HuH-7 (cell line): ENCODE data around the gene SMPX.
A peak's percentile ranks its signal among the peaks of the same experiment; 100 is the strongest.

Experiments used
- DNase-seq: peaks from one replicate; pipeline ENCODE4 v3.0.0; 2011; ENCODE audit warnings: low spot score

SMPX gene

DNA sequence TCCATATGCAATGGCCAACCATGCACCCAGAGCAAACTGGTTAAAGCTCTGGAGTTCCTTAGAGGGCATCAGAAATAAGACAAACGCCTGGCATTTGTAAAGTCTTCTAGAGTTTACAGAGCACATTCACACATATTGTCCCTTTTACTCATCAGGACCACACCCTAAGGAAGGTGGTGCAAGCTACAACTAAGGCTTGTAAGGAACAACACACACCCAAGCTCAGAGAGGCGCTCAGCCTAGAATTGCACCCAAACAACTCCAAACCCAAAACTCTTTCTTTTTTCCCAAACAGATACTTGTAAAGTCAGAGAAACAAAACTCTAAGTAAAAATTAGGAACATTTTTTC is 46.1 kb downstream of the SMPX start:
- DNase-seq: no peak

DNA sequence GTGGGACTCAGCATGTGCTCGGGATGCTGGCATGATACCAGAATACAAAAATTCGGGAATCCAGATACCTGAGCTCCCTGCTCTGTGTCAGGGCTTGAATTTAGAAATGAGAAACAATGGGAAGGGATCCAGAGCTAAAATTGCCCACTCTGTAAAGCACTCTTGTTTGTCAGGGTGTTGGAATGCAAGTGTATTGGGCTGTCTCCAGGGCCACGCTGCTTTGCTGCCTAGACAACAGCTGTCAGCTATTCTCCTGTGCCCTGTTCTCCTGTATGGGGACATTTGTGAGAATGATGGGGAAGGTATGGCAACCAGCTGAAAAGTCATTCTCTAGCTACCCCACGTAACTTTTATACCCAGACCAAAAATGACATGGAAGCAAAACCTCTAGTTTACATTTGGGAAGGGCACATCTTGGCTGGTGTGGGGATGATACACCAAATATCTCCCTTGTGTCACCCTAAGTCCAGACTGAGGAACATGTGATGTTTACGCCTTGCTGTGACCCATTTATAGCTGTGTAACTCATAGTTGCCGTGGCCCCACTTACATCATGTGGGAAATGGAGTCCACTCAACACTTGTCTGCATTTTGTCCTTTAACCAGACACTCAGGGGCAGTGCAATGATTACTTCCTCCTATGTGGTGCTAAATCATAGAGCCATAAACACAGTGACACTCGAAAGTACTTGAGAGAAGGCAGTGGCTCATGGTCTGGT is 46.6 kb downstream of the SMPX start:
- DNase-seq: no peak

DNA sequence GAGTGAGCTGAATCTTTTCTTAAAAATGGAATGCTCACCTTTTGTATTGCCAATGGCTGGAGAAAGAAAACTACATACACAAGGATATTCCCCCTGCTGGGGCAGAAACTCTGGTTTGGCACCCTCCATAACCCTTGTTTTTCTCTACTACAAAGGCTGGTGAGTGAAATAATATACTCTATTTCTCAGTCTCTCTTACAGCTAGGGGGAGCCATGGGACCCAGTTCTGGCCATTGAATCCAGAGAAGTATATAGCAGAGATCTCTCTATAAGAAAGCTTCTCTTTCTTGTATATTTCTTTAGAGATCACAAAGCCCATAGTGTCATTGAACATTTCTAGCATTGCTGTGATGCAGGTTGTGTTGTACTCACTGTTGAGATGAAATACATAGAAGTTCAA is 49.8 kb downstream of the SMPX start:
- DNase-seq: no peak

DNA sequence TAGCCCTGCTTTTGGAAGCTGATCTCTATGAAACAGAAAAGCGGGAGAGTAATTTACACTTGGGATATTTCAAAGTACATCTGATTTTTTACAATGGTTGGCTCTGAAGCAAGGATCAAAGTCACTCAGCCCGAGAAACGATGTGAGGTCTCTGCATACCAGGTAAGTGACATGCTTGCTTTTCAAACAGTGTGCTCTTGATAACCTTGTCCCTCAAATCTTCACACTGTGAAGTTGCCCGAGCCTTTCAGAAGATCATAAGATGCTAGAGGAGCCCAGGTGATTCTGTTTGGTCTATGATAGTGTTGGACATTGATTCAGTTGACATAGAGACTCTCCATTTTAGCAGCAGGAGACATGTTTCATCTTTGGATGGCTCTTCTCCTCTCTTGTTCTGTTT is 52.7 kb downstream of the SMPX start:
- DNase-seq: no peak

DNA sequence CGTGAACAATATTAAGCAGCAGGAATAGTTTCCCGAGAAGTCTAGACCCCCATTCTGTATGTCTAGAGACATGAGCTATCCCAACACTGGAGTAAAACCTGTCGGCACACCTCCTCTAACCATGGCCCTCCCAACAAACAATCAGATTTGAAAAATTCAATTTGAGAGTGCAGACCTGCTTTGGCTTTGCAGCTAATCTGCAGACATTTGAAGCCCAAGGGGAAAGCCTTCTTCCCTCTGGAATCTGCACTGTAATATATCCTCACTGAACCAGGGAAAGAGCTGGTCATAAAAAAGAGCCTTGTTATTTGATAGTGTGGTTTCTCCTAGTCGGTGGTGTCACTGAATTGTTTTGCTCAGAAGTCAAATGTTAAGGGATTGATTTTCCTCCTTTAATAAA is 55.2 kb downstream of the SMPX start:
- no peak for DNase-seq

DNA sequence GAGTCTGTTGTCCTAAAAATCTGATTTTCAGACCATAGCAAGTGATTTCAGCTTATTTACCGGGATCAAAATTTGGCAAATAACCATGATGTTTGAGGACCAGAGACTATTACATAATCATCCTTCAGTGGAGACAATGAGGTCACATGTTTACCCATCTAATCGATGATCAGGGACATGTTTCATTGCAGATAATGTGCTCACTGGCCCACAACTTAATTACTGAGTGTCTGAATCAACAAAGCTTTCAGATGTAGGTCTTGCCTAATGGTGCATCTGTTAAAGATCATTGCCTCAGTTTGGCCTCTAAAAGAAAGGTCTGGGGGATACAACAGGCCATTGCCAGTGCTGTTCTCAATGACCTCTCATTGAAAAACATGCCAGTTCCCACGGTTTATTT is 56.9 kb downstream of the SMPX start:
- DNase-seq: no peak

DNA sequence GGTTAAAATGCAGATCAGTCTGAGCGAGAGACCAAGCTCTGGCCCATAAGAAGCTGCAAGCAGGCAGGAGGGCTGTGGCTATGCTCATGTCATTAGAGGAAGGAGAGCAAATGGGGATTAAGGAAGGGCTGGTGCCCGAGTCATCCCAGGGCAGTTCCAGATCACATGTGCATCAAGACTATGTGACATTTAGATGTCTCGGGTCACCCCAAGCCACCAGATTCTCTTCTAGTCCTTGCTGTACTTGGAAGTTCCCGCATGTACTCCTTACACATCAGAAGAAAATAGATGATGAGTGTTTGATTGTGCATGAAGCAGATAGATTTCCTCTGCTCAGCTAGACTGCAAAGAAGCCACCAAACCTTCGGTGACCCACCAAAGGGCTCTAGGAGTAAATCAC is 57.6 kb downstream of the SMPX start:
- no peak for DNase-seq

DNA sequence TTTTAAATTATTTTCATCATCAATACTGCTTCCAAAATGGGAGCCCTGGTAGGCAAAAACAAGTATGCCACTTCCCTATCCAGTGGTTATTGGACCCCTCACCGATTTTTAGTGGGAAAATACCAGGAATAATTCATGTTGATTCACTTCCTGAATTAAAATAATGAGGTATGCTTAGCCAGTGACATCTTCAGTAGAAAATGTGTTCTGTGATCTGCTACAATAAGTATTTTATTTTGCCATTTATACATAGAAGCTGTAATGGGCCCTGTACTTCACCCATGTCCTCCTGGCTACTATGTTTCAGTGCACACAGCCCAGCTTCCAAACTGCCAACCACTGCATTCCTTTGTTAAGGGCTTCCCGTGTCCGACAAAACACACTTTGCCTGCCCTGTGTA is 58.8 kb downstream of the SMPX start:
- no peak for DNase-seq

DNA sequence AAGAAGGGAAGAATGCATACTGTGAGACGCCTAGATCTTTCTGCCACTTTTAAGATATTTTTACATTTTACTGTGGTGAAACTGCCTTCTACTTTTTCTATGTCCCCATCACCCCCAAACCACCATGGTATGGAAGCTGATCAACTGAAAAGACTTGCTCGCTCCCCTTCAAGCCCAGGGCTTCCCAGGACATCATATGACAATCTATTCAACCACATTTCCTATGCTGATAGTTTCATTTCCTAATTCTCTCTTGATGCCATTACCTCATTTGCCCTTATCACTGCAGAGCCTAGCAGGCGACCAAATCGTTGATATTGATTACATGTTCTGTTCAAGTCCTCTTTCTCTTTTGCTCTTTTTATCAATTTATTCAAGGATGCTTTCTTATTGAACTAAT is 59.6 kb downstream of the SMPX start:
- DNase-seq: no peak

DNA sequence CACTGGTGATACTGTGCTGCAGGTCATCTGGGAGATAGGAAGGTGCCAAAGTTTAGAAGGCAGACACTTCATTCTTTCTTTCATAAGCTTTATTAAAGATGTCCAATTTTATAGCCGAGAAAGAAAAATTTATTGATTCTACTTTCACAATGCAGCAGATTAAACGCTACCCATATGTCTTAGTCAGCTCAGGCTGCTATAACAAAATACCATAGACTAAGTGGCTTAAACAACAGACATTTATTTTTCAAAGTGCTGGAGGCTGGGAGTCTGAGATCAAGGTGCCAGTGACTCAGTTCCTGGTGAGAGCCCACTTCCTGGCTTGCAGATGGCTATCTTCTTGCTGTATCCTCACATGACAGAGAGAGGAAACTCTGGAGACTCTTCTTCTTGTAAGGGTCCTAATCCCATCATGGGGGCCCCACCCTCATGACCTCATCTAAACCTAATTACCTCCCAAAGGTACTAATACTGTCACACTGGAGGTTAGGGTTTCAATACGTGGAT is 66.4 kb downstream of the SMPX start:
- no peak for DNase-seq

DNA sequence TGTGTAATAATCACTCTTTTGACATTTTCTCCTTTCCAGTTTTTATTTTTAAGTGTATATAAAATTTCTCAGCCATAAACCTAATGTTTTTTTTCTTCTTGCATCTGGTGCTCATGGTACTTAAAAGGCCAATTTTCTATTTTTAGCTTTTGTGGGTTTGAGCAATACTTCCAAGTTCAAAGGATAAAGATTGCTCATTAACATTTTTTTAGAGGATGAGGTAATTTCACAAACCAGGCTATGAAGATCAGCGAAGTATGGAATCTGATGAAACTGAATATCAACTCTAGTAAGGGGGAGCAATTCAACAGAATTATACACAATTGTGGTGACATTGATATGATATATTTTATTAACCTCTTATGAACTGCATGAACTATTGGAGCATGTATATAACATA is 74.0 kb downstream of the SMPX start:
- DNase-seq: no peak

DNA sequence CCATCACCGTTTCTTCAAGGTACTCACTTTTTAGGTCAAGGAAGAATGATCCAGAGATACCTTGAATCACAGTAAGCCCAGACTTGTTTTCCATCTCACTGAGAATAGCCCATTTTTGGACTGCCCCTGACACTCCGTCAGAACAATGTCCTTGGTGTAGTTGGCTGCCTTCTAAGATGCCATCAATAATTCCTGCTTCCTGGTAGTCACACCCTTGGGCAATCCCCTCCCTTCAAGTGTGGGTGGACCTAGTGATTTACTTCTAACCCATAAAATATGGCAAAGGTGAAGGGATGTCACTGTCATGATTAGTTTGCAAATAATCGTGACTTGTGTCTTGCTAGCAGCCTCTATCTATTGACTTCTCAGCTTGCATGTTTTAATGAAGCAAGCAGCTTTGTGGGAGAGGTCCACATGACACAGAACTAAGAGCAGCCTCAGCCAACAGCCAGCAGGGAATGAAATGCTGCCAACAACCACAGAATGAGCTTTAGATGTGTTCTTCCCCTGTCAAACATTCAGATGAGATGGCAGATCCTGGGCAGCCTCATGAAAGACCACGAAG is 79.8 kb downstream of the SMPX start:
- DNase-seq: no peak

DNA sequence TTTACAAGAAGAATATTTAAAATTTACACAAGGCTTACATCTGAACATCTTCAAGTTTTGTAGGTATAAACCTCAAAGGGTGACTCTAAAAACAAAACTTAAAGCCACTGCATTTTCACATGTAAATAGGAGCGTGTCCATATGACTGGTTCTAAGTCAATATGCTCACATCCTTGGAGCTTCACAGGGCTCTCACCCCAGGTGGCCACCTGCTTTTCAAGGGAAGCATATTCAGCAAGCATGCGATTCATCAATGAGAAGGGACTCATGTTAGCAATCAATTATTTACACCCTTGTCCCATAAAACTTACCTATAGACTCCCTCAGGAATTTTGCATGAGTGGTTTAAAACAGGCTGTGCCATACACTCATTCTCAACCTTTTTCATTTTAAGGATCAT is 82.0 kb downstream of the SMPX start:
- no peak for DNase-seq

DNA sequence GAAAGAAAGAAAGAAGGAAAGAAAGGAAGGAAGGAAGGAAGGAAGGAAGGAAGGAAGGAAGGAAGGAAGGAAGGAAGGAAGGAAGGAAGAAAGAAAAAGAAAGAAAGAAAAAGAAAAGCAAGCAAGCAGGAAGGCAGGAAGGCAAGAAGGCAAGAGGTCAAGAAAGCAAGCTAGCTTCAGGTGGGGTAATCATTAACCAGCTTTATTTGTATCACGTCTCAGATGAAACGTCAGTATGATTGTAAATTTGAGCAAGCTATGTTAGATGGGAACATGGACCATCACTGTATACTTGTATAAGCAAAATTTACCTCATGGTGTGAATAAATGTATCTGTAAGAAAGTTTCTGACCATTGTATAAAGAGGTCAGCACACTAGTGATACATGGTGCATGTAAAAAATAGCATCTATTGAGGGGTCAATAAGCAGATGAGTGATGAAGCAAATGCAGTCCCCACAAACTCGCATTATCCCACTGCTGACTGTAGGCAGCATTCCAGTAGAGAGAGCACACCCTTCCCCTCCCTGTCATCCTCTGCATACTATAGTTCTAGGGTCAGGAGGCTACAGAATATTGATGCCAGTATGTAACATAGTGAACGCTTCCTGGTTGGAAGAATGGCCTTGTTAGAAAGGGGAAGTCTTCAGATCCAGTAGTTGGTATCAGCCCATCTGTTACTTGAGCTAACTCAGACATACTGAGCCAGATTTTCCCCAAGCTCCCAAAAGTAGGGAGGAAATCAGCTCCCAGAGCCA is 83.3 kb downstream of the SMPX start:
- no peak for DNase-seq

DNA sequence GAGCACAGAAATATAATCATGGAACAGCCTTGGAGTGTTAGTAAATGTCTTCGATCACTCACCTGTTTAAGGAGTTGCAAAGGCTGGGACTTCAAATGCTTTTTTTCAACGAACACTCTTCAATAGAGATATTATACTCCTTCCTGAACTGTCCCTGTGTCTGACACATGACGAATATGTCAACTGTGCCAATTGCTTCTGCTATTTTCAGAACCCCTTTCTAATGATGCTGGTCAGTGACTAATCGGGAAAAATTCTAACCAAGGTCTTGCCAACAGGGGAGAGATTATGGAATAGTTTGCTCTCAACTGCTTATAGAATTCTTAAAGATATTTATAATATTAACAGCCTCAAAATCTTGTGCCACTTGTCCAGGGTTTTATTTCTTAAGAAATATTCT is 91.2 kb downstream of the SMPX start:
- no peak for DNase-seq

DNA sequence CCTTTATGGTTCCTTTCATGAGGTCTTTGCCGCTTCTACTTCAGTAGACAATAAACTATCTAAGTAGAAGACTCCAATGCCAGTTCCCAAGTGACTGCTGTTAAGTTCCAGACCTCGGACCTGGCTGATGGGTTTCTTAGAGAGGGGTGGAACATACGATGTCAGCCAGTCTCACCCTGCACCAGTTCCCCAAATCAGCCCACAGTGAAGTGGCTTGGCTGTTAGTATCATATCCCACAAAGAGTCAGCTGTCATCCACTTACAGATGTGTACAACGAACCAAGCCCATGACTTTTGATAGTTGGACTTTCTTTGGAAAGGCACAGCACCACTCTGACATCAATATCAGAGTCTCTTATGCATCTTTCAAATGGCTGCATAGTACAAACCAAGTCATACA is 91.7 kb downstream of the SMPX start:
- DNase-seq: no peak

DNA sequence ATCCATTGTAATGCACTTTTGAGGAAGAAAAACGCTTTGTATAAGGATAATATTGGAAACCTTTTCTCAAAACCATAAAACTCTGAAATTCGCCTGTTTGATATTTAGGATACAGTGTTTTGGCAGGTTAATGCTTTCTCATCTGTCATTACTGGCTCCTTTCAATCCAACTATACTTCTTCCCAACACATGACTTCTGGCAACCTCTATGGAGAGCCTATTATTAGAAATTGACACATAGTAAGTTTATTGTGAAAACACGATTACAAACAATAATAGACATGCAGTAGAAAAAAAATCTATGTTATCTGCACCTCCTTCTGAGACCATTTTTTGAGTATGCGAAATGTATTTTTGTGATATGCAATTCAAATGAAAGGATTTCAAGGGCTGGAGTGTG is 95.2 kb downstream of the SMPX start:
- no peak for DNase-seq

DNA sequence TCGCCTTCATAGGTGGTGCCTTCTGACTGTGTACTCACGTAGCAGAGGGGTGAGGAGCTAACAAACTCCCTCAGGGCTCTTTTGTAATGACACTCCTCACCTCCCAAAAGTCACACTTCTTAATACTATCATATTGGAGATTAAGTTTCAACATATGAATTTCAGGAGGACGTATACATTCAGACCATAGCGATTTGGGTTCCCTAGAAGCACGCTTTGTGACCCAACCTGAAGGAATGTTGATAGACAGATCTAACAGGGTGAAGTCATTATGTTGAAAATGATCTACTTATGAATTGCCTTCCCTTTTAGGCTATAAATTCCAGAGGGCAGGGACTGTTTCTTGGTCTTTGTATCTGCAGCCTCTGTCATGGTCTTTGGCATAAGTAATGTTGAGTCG is 96.6 kb downstream of the SMPX start:
- DNase-seq: no peak

DNA sequence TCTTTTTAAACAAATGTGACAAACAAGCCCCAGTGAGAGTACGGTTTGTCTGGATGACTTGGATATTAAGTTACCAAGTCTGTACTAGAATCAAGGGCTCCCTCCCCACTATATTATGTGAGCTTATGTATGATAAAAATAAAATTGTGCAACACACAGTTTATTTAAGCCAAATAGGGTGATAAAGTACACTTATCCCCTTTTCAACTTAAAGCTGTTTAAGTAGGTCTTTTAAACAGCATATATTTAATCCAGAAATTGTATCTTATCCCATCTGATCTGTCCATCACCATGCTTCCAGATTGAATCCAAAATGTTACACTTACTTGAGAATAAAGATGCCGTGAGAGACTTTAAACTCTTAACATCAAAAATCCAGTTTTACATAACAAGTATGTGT is 97.8 kb downstream of the SMPX start:
- DNase-seq: no peak

DNA sequence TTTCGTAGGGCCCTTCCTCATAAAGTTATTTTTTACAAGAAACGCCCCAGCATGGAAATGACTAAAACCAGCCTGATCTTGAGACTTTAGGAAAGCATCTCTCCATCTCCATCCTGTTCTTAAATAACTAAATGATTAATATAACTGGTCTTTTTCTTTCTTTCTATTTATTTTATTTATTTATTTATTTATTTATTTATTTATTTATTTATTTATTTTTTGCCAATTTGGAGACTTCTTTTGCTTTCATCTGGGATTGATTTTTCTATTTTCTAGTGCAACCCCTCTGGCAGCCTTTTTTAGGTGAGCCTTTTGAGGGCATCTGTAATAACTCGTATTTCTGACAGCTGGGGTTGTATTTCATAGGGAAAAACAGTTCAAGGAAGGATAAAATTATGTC is 98.6 kb downstream of the SMPX start:
- DNase-seq: no peak

DNA sequence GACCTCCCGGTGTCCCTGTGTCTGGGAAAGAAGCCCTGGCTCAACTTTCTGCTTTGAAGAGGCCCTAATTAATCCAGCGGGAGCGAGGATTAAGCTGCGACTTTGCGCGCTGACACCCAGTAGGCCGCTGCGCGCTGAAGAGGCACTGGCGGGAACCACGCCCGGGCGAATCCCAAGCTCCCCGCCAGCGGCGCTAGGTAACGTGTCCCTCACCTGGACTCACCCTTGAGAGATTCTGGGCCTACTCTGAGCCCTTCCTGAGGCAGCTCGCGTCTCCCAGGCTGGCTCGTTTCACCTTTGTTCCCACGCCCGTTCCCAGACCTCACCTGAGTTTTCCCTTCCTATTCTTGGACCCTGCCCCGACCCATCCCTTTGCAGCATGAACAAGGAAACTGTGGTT is 99.2 kb downstream of the SMPX start:
- peak; percentile 8 for DNase-seq

DNA sequence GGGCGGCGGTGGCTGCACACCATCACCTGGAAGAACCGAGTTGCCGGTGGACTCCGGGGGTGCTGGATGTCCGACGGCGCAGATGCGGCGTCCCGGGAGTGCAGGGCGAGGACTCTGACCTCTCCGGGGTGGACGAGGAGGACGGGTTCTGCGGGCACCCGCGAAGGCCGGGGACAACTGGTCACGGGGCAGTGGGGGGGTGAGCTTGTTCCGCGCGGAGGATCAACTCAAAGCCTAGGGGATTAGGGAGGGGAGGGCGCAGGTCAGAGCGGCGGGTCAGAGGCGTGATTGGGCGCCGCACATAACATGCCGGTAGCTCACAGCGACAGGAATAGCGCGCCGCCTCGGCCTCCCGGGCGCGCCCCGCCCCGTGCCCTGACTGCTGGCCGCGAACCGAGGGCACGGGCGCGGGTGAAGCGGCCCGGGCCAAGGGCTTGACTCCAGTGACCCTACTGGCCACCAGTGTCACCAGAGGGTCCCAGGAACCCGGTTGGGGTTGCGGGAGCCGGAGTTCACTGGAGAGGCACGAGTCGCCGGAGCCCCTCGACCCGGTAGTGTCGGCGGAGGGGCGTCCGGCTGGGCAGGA is 99.7 kb downstream of the SMPX start, which contains the start of gene KLHL34:
Gene KLHL34, minus strand, starts transcription at position 179 of the 586 bp plus-strand sequence. CDS start 542 bp downstream, outside the sequence.
- DNase-seq: no peak
